ELR (cell line): Measurements from ENCODE around the gene SCEL.
"Not testable (repeated sequence)": the region's sequence is repeated elsewhere in the genome, so short reads cannot be mapped to it uniquely, and the experiment has no call there.

Experiments
- DNase-seq: peaks from one replicate; pipeline ENCODE4 v3.0.0-alpha.2; 2015; ENCODE audit warnings: low read depth

The SCEL gene

GRCh38 chr13:77662831-77663230 lies 127.3 kb downstream of the SCEL start:
- DNase-seq: not testable (repeated sequence)

DNA sequence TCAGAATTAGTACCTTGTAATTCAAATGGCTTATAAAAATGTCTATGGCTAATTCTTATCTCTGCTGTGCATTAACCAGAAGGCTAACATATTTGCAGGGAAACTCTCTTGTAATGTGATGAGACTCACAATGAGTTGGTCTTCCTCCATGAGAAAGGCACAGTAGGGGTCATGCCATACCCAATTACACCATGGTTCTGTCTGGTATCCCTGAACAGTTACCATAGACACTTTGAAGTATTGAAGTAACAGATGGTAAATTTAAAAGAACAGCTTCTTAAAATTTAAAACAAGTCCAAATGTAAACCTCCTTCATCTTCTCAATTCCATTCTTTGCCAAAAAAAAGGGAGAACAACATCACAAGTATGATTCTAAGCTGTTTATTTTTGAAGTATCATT lies 139.3 kb downstream of the SCEL start:
- DNase-seq: no peak

DNA sequence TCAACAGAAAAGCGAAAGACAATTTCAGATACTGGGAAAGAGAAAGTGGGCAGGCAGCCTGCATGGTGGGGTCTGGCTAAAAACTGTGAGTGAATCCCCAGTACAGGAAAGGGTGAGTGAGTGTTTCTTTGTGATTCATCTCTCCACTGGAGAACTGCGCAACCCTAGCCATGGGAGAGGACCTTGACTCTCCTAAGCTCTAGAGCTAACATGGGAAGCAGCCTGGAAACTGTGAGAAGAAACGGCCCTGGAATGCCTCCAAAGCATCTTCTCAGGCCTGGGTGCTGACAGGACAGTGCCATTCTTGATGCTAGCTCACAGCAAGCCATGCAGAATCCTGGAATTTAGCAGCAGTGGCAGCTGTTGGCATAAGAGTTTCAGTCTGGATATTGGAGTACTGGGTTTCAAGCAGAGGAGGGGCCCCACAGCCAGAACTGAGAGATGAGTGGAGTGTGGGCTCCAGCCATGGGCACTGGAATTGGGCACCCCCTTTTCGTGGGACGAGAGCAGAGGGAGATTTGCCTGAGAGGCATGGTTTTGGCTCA lies 143.3 kb downstream of the SCEL start:
- no peak for DNase-seq

- no peak for DNase-seq
Observed at GRCh38 chr13:77687799-77688198, 152.3 kb downstream of the SCEL start.

GRCh38 chr13:77691871-77692270 lies 156.4 kb downstream of the SCEL start:
- no peak for DNase-seq

GRCh38 chr13:77692746-77693448 lies 157.4 kb downstream of the SCEL start:
- no peak for DNase-seq

DNA sequence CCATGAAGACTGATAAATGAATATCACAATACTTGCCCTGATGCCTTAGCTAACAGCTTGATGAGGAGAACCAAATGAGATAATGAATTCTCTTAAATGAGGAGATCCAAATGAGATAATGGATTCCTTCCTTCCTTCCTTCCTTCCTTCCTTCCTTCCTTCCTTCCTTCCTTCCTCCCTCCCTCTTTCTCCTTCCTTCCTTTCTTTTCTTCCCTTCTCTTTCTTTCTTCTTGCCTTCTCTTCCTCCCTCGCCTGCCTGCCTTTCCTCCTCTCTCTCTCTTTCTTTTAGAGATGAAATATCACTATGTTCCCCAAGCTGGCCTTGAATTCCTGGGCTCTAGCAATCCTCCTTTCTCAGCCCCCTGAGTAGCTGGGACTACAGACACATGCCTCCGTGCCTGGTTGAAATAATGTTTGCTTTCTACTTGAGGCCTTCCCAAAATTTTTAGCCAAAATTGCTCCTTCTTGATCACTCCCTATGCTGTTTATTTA lies 158.0 kb downstream of the SCEL start:
- no peak for DNase-seq
